ENCODE results near the gene TMEM94.

The TMEM94 gene

DNA sequence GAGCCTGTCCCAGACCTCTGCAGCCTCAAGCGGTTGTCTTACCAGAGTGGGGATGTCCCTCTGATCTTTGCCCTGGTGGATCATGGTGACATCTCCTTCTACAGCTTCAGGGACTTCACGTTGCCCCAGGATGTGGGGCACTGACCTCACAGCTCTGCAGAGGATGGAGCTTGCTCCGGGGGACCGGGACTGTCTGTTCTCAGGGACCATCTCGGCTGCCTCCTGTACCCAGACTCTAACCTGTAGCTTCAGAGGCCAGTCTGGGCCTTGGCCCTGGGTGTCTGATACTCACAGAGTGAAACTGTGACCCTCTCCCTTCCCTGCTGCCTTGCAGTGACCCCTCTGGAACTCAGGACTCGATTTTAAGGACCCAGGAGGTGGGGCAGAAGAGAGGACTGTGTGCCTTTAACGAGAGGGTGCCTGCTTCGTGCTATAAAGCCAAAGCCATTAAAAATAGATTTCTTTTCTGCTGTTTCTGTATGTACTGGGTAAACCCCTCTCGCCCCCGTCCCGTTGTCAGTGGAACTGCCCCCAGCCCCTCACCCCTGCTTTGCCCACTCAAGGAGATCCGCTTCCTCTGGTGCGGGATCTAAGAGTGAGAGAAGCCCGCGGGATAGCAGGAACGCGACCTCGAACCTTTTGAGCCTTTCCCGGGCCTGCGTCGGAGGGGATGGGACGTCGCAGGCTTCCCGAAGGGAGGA, 68.0 kb downstream of the TMEM94 start:
- H3K36me3 Mint-ChIP-seq (ENCODE audit: low read depth) = peaks cover 12% of the 10 kb centered on the region
- peaks cover 12% of the 10 kb centered on the region for H3K4me1 Mint-ChIP-seq (ENCODE audit: low read depth)

GRCh38 chr17:75524970-75525805, 68.8 kb downstream of the TMEM94 start, which contains the start of gene LLGL2:
Gene LLGL2 (plus strand): TSS chr17:75525697. CDS start chr17:75543427, 17,730 bp downstream.
- Mint-ChIP-seq H3K4me3 (peak within 1 kb of the TSS; percentile 67), H3K36me3 (ENCODE audit: low read depth) (peaks cover 7% of the 10 kb centered on the region), H3K9me3 (no peaks in the 10 kb centered on the region), H3K27me3 (ENCODE audit: low read depth) (peaks cover 8% of the 10 kb centered on the region), H3K4me1 (ENCODE audit: low read depth) (peaks cover 8% of the 10 kb centered on the region), H3K27ac (no peak within 1 kb of the TSS)

More for the DNA sequence above, 68.0 kb downstream of the TMEM94 start:
- peak overlapping the region; percentile 46 for H3K4me3 Mint-ChIP-seq
- H3K27me3 Mint-ChIP-seq (ENCODE audit: low read depth) = peaks cover 8% of the 10 kb centered on the region
- H3K9me3 Mint-ChIP-seq = no peaks in the 10 kb centered on the region
- H3K27ac Mint-ChIP-seq = no peak overlapping the region

DNA sequence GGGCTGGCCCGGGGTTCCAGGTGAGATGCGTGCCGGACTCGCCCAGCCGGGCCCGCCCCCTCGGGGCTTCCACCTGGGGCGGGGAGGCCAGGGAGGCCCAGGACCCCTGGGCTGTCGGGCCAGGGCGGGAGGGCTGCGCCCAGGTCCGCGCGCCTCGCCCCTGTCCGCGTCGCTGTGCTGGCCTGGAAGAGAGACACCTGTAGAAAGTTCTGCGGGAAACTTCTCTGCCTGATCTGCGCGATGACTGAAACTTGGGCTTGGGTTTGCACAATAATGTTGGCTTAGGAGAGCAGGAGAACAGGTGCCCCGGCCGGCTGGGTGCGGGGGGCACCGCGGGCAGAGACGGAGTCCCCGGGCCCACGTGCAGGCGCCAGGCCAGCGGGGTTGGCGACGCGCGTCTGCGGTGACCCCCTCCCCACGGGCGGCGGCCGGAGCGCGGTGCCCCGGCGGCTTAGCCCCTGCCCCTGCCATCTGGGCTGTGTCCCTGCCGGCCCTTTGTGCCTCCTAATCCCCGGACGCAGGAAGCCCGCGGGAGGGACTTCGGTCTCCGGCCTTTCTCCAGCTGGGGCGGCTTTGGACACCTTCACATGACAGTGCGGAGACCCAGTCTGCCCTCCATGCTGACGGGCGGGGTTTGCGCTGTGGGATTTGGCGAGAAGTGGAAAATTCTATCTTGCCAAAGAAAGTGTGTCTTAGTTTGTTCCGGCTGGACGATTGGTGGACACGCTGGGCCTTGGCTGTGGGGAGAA, 69.5 kb downstream of the TMEM94 start:
- H3K36me3 Mint-ChIP-seq (ENCODE audit: low read depth) = peaks cover 7% of the 10 kb centered on the region
- H3K4me1 Mint-ChIP-seq (ENCODE audit: low read depth) = peaks cover 8% of the 10 kb centered on the region
- no peak overlapping the region for H3K27ac Mint-ChIP-seq
- H3K9me3 Mint-ChIP-seq = no peaks in the 10 kb centered on the region
- H3K4me3 Mint-ChIP-seq = peak overlapping the region; percentile 67
- H3K27me3 Mint-ChIP-seq (ENCODE audit: low read depth) = peaks cover 8% of the 10 kb centered on the region

DNA sequence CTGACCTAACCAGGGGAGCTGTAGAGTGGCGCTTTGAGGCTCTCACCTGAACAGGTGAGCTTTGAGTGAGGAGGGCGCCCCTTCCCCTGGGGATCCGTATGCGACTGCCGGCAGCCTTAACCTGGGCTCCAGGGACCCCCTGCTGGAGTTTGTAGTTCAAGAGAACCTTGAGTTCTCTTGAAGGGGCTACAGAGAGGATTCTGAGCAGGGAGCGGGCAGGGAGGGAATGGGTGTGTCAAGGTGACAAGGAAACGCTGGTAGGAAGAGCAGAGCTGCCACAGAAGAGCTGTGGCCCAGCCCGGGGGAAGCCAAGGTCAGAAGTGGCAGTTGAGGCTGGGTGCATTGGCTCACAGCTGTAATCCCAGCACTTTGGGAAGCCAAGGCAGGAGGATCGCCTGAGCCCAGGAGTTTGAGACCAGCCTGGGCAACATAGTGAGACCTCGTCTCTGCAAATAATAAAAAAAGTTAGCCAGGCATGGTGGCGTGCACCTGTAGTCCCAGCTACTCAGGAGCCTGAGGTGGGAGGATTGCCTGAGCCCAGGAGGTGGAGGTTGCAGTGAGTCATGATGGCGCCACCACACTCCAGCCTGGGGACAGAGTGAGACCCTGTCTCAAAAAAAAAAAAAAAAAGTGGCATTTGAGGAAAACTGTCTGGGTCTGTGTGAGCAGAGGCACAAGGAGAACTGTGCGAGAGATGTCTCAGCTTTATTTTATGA, 70.3 kb downstream of the TMEM94 start:
- Mint-ChIP-seq H3K27me3 (ENCODE audit: low read depth) (peaks cover 8% of the 10 kb centered on the region), H3K36me3 (ENCODE audit: low read depth) (peaks cover 7% of the 10 kb centered on the region), H3K4me3 (peak overlapping the region; percentile 67), H3K27ac (no peak overlapping the region), H3K9me3 (no peaks in the 10 kb centered on the region), H3K4me1 (ENCODE audit: low read depth) (peaks cover 8% of the 10 kb centered on the region)

GRCh38 chr17:75530837-75531720, 74.6 kb downstream of the TMEM94 start:
- peaks cover 8% of the 10 kb centered on the region for H3K27me3 Mint-ChIP-seq (ENCODE audit: low read depth)
- H3K9me3 Mint-ChIP-seq = no peaks in the 10 kb centered on the region
- H3K4me1 Mint-ChIP-seq (ENCODE audit: low read depth) = peaks cover 18% of the 10 kb centered on the region
- peaks cover 1% of the 10 kb centered on the region for H3K36me3 Mint-ChIP-seq (ENCODE audit: low read depth)
- no peak overlapping the region for H3K27ac Mint-ChIP-seq
- no peak overlapping the region for H3K4me3 Mint-ChIP-seq

GRCh38 chr17:75531721-75532072, 75.3 kb downstream of the TMEM94 start:
- Mint-ChIP-seq H3K4me3 (no peak overlapping the region), H3K9me3 (no peaks in the 10 kb centered on the region)

GRCh38 chr17:75535119-75535537, 78.7 kb downstream of the TMEM94 start:
- H3K9me3 Mint-ChIP-seq = no peaks in the 10 kb centered on the region
- peak overlapping the region; percentile 91 for H3K27ac Mint-ChIP-seq
- peaks cover 13% of the 10 kb centered on the region for H3K4me1 Mint-ChIP-seq (ENCODE audit: low read depth)
- peaks cover 1% of the 10 kb centered on the region for H3K36me3 Mint-ChIP-seq (ENCODE audit: low read depth)
- peak overlapping the region; percentile 44 for H3K4me3 Mint-ChIP-seq
- no peaks in the 10 kb centered on the region for H3K27me3 Mint-ChIP-seq (ENCODE audit: low read depth)

More at GRCh38 chr17:75531721-75532072, 75.3 kb downstream of the TMEM94 start:
- H3K27me3 Mint-ChIP-seq (ENCODE audit: low read depth) = peaks cover 5% of the 10 kb centered on the region
- H3K27ac Mint-ChIP-seq = no peak overlapping the region
- peaks cover 14% of the 10 kb centered on the region for H3K4me1 Mint-ChIP-seq (ENCODE audit: low read depth)
- peaks cover 1% of the 10 kb centered on the region for H3K36me3 Mint-ChIP-seq (ENCODE audit: low read depth)

DNA sequence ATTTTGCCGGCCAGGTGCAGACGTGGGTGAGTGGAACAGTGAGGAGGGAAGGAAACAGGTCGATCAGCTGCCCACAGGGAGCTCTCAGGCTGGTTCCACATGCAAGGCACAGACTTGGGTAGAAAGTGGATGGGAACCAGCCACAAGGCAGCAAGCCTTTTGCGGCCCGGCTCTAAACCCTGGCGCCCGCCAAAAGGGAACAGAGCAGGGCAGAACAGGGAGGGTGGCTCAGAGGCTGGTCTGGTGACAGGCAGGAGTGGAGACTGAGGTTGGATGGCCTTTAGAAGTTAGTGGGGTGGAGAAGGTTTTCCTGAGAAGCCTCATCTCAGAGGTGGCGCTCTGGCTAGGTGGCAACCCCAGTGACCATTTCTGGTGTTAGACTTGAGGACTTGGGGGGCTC, 79.4 kb downstream of the TMEM94 start:
- no peak overlapping the region for H3K27ac Mint-ChIP-seq
- peaks cover 1% of the 10 kb centered on the region for H3K36me3 Mint-ChIP-seq (ENCODE audit: low read depth)
- H3K9me3 Mint-ChIP-seq = no peaks in the 10 kb centered on the region
- no peak overlapping the region for H3K4me3 Mint-ChIP-seq
- peaks cover 13% of the 10 kb centered on the region for H3K4me1 Mint-ChIP-seq (ENCODE audit: low read depth)
- no peaks in the 10 kb centered on the region for H3K27me3 Mint-ChIP-seq (ENCODE audit: low read depth)

DNA sequence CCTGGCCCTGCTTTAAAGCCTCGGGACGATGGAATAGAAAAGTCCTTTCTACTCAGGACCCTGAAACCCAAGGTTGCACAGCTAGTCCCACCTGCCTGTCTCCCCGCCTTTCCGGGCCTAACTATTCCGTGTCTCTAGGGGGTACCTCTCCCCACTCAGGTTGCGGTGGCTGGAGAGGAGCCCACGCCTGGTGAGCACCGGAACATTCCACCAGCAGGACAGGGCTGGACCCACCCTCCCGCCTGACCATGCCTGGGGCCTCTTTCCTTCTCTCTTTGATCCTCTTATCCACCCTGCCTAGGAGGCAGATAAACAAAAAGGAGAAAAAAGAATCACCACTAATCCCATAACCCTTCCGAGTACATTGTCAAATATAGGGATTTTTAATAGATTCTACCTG, 79.9 kb downstream of the TMEM94 start:
- H3K36me3 Mint-ChIP-seq (ENCODE audit: low read depth) = peaks cover 1% of the 10 kb centered on the region
- H3K27me3 Mint-ChIP-seq (ENCODE audit: low read depth) = no peaks in the 10 kb centered on the region
- no peaks in the 10 kb centered on the region for H3K9me3 Mint-ChIP-seq
- H3K4me3 Mint-ChIP-seq = no peak overlapping the region
- H3K27ac Mint-ChIP-seq = no peak overlapping the region
- peaks cover 13% of the 10 kb centered on the region for H3K4me1 Mint-ChIP-seq (ENCODE audit: low read depth)

GRCh38 chr17:75539967-75540729, 83.7 kb downstream of the TMEM94 start:
- Mint-ChIP-seq H3K27me3 (ENCODE audit: low read depth) (no peaks in the 10 kb centered on the region), H3K9me3 (no peaks in the 10 kb centered on the region), H3K27ac (no peak overlapping the region), H3K4me3 (no peak overlapping the region), H3K36me3 (ENCODE audit: low read depth) (no peaks in the 10 kb centered on the region), H3K4me1 (ENCODE audit: low read depth) (peaks cover 6% of the 10 kb centered on the region)

DNA sequence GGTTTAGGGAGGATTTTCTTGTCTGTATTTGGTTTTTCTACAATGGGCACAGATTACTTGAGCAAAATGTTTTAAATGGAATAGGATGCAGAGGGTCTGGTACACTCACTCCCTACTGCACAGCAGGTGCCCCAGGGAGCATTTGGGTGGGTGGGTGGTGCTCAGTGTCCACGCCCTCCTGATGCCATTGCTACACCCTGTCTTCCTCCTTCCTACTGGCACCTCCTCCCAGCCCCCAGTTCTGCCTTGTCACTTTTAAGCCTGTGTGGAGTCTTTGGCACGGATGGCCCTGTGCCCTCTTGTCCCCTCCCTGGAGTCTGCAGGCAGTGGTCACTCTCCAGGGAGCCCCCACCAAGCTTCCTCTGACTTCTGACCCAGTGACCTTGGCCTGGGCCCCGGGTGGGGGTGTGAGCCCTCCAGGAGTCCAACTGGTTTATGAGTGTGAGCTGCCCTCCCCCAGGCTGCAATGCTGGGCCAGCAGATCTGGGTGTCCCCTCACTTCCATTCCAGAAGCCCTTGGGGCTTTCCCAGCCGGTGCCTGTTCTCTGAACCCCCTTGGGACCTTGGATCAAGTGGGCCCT, 84.6 kb downstream of the TMEM94 start:
- no peaks in the 10 kb centered on the region for H3K9me3 Mint-ChIP-seq
- no peak overlapping the region for H3K27ac Mint-ChIP-seq
- H3K4me3 Mint-ChIP-seq = no peak overlapping the region
- H3K4me1 Mint-ChIP-seq (ENCODE audit: low read depth) = peaks cover under 1% of the 10 kb centered on the region
- no peaks in the 10 kb centered on the region for H3K27me3 Mint-ChIP-seq (ENCODE audit: low read depth)
- H3K36me3 Mint-ChIP-seq (ENCODE audit: low read depth) = no peaks in the 10 kb centered on the region

DNA sequence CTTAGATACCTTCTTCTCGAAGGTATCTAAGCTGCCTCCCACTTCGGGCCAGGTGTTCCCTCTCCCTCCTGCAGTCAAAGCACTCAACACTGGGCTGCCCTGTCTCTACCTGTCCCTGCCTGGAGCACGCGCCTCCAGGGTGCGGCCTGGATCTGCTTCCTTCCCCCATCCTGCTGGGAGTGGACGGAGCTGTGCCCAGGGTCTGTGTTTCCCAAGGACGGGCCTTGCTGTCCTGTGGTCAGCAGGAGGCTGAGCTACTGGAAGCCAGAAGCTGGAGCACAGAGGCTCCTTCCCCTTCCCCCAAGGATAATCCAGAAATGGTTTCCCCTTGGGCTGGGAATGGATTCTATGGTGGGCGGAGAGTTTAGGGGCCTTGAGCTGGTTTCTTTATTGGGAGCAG, 85.8 kb downstream of the TMEM94 start:
- no peak overlapping the region for H3K27ac Mint-ChIP-seq
- H3K9me3 Mint-ChIP-seq = no peaks in the 10 kb centered on the region
- H3K4me1 Mint-ChIP-seq (ENCODE audit: low read depth) = no peaks in the 10 kb centered on the region
- no peaks in the 10 kb centered on the region for H3K27me3 Mint-ChIP-seq (ENCODE audit: low read depth)
- H3K4me3 Mint-ChIP-seq = no peak overlapping the region
- H3K36me3 Mint-ChIP-seq (ENCODE audit: low read depth) = no peaks in the 10 kb centered on the region
